Trophoblast cell (in vitro differentiated cells and primary cell): Measurements from ENCODE around the gene CRISP1. TPM values are rescaled to one million over a fixed set of nuclear protein-coding genes. Genes with fewer than 3 reads are reported as not detected.

ENCODE experiments used
- DNase-seq, 2 donors: peaks; one replicate each; pipeline ENCODE4 v3.0.0-alpha.2; 2016
- H2AFZ ChIP-seq: 2 replicates; pipeline ENCODE4 v1.6.1; 2013; ENCODE audit warnings: low read length, moderate library complexity, mild to moderate bottlenecking; ENCODE audit not compliant: insufficient read depth, poor library complexity
- H2AK5ac ChIP-seq: 2 replicates; pipeline ENCODE4 v1.6.1; 2013; ENCODE audit warnings: mild to moderate bottlenecking, low read length
- H2BK120ac ChIP-seq: 2 replicates; pipeline ENCODE4 v1.6.1; 2013; ENCODE audit warnings: low read length, mild to moderate bottlenecking, moderate library complexity; ENCODE audit not compliant: insufficient read depth, poor library complexity
- H2BK12ac ChIP-seq: 2 replicates; pipeline ENCODE4 v1.6.1; 2013; ENCODE audit warnings: mild to moderate bottlenecking, low read length, moderate library complexity
- H2BK5ac ChIP-seq: 2 replicates; pipeline ENCODE4 v1.6.1; 2013; ENCODE audit warnings: low read length, low read depth, moderate library complexity, mild to moderate bottlenecking; ENCODE audit not compliant: poor library complexity
- H3K14ac ChIP-seq: 2 replicates; pipeline ENCODE4 v1.6.1; 2013; ENCODE audit warnings: mild to moderate bottlenecking, low read length
- H3K18ac ChIP-seq: 2 replicates; pipeline ENCODE4 v1.6.1; 2013; ENCODE audit warnings: mild to moderate bottlenecking, low read length
- H3K23ac ChIP-seq: 2 replicates; pipeline ENCODE4 v1.6.1; 2013; ENCODE audit warnings: low read length
- H3K27ac ChIP-seq: 2 replicates; pipeline ENCODE4 v1.5.1; 2013; ENCODE audit warnings: low read depth, mild to moderate bottlenecking, inconsistent platforms, low read length, moderate library complexity
- H3K27me3 ChIP-seq: 2 replicates; pipeline ENCODE4 v1.6.1; 2013; ENCODE audit warnings: inconsistent platforms, mild to moderate bottlenecking, low read length, moderate library complexity; ENCODE audit not compliant: insufficient read depth
- H3K36me3 ChIP-seq, 2 experiments: 1 replicate in 1 of 2; 2 replicates in 1 of 2; pipeline ENCODE4 v1.6.1; 2013; ENCODE audit warnings: low read length in 2 of 2, mild to moderate bottlenecking in 2 of 2, moderate library complexity in 1 of 2; ENCODE audit not compliant: insufficient read depth in 2 of 2, control insufficient read depth in 1 of 2
- H3K4ac ChIP-seq: 2 replicates; pipeline ENCODE4 v1.6.1; 2013; ENCODE audit warnings: low read depth, mild to moderate bottlenecking, low read length, moderate library complexity
- H3K4me1 ChIP-seq, 2 experiments: 1 replicate in 1 of 2; 2 replicates in 1 of 2; pipeline ENCODE4 v1.6.1; 2013; ENCODE audit warnings: low read length in 2 of 2, mild to moderate bottlenecking in 2 of 2, moderate library complexity in 1 of 2; ENCODE audit not compliant: insufficient read depth in 2 of 2, control insufficient read depth in 1 of 2
- H3K4me2 ChIP-seq: 2 replicates; pipeline ENCODE4 v1.6.1; 2013; ENCODE audit warnings: inconsistent platforms, mild to moderate bottlenecking, low read length, moderate library complexity
- H3K4me3 ChIP-seq: 2 replicates; pipeline ENCODE4 v1.5.1; 2013; ENCODE audit warnings: mild to moderate bottlenecking, low read depth, low read length, inconsistent platforms
- H3K79me1 ChIP-seq: one replicate; pipeline ENCODE4 v1.6.1; 2013; ENCODE audit warnings: low read length
- H3K79me2 ChIP-seq: 2 replicates; pipeline ENCODE4 v1.6.1; 2013; ENCODE audit warnings: low read length, mild to moderate bottlenecking; ENCODE audit not compliant: control insufficient read depth, insufficient read depth, poor library complexity
- H3K9ac ChIP-seq: 2 replicates; pipeline ENCODE4 v1.6.1; 2013; ENCODE audit warnings: mild to moderate bottlenecking, low read length
- H3K9me3 ChIP-seq: 2 replicates; pipeline ENCODE4 v1.6.1; 2013; ENCODE audit warnings: low read depth, mild to moderate bottlenecking, control low read depth, inconsistent platforms, low read length; ENCODE audit not compliant: insufficient read depth
- H4K12ac ChIP-seq: 2 replicates; pipeline ENCODE4 v1.6.1; 2013; ENCODE audit warnings: low read depth, mild to moderate bottlenecking, low read length, moderate library complexity
- H4K8ac ChIP-seq: 2 replicates; pipeline ENCODE4 v1.6.1; 2013; ENCODE audit warnings: low read depth, mild to moderate bottlenecking, low read length, moderate library complexity
- H4K91ac ChIP-seq: one replicate; pipeline ENCODE4 v1.6.1; 2013; ENCODE audit warnings: low read depth, mild to moderate bottlenecking, low read length, moderate library complexity
- WGBS: extraction: QIAGEN DNeasy Blood & Tissue Kit; methylation state at CpG from one replicate; pipeline ENCODE4 v1.1.7; 2013; ENCODE audit warnings: missing lambda C conversion rate; ENCODE audit not compliant: insufficient read length, insufficient coverage; ENCODE audit errors: extremely low coverage; 5-methylcytosine and 5-hydroxymethylcytosine counted together
- polyA plus RNA-seq: library from polyadenylated mRNA; stranded (reverse); fragments of 200-250 nt; gene quantifications from 2 replicates; pipeline ENCODE4 v1.2.3, GENCODE V29; 2013

CRISP1 gene, protein sequence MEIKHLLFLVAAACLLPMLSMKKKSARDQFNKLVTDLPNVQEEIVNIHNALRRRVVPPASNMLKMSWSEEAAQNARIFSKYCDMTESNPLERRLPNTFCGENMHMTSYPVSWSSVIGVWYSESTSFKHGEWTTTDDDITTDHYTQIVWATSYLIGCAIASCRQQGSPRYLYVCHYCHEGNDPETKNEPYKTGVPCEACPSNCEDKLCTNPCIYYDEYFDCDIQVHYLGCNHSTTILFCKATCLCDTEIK
- polyA plus RNA-seq: not detected in 2 replicates

GRCh38 chr6:49866485-49866943 is at the start of gene CRISP1:
TSS of gene CRISP1 (minus strand) at chr6:49866535. CDS start at chr6:49857400, 9,135 bp downstream.
- Histone ChIP-seq H2AFZ (no peak within 1 kb of the TSS), H2BK120ac (no peak within 1 kb of the TSS), H3K79me1 (no peaks in the 10 kb centered on the region), H3K4me2 (no peak within 1 kb of the TSS), H3K36me3 (no peaks in the 10 kb centered on the region), H3K27me3 (no peaks in the 10 kb centered on the region), H2AK5ac (no peak within 1 kb of the TSS), H4K12ac (no peak within 1 kb of the TSS), H3K18ac (no peak within 1 kb of the TSS), H3K79me2 (no peaks in the 10 kb centered on the region), H3K4me1 (no peaks in the 10 kb centered on the region), H4K8ac (no peak within 1 kb of the TSS), H2BK5ac (no peak within 1 kb of the TSS), H3K9me3 (no peaks in the 10 kb centered on the region), H3K14ac (no peak within 1 kb of the TSS), H4K91ac (no peak within 1 kb of the TSS), H3K23ac (no peak within 1 kb of the TSS), H2BK12ac (no peak within 1 kb of the TSS), H3K9ac (no peak within 1 kb of the TSS), H3K27ac (no peak within 1 kb of the TSS), H3K4ac (no peak within 1 kb of the TSS), H3K4me3 (no peak within 1 kb of the TSS)
- no CpG with 5 or more reads among the region's 1 CpG for WGBS
- no peak for DNase-seq

GRCh38 chr6:49915035-49915434 is 48.7 kb upstream of the CRISP1 start:
- no peaks in the 10 kb centered on the region for H3K9me3 ChIP-seq
- no peak for DNase-seq
- no peak overlapping the region for H4K91ac ChIP-seq
- H4K12ac ChIP-seq: no peak overlapping the region
- no peak overlapping the region for H3K9ac ChIP-seq
- H3K79me1 ChIP-seq: no peaks in the 10 kb centered on the region
- no peak overlapping the region for H2BK120ac ChIP-seq
- no peak overlapping the region for H3K27ac ChIP-seq
- H3K36me3 ChIP-seq: no peaks in the 10 kb centered on the region
- no peak overlapping the region for H4K8ac ChIP-seq
- H3K14ac ChIP-seq: no peak overlapping the region
- WGBS: no CpG with 5 or more reads among the region's 3 CpGs
- no peaks in the 10 kb centered on the region for H3K27me3 ChIP-seq
- no peak overlapping the region for H3K18ac ChIP-seq
- H2BK5ac ChIP-seq: no peak overlapping the region
- peaks cover 0 to 7% of the 10 kb centered on the region in 2 experiments for H3K4me1 ChIP-seq
- H3K79me2 ChIP-seq: no peaks in the 10 kb centered on the region
- H3K23ac ChIP-seq: no peak overlapping the region
- H2BK12ac ChIP-seq: no peak overlapping the region
- no peak overlapping the region for H2AK5ac ChIP-seq
- H3K4ac ChIP-seq: no peak overlapping the region
- H2AFZ ChIP-seq: no peak overlapping the region
- no peak overlapping the region for H3K4me2 ChIP-seq
- H3K4me3 ChIP-seq: no peak overlapping the region

- H3K14ac ChIP-seq: no peak overlapping the region
- no peak overlapping the region for H3K9ac ChIP-seq
- H2BK12ac ChIP-seq: no peak overlapping the region
- DNase-seq: no peak
- no peaks in the 10 kb centered on the region for H3K27me3 ChIP-seq
- H3K4me3 ChIP-seq: no peak overlapping the region
- H4K91ac ChIP-seq: no peak overlapping the region
- H3K27ac ChIP-seq: no peak overlapping the region
- no peak overlapping the region for H4K8ac ChIP-seq
- H2AFZ ChIP-seq: no peak overlapping the region
- no peaks in the 10 kb centered on the region for H3K36me3 ChIP-seq
- H2AK5ac ChIP-seq: no peak overlapping the region
- H3K23ac ChIP-seq: no peak overlapping the region
- H3K79me1 ChIP-seq: no peaks in the 10 kb centered on the region
- H2BK120ac ChIP-seq: no peak overlapping the region
- no peak overlapping the region for H2BK5ac ChIP-seq
- no CpG with 5 or more reads among the region's 6 CpGs for WGBS
- no peaks in the 10 kb centered on the region for H3K79me2 ChIP-seq
- no peak overlapping the region for H3K4ac ChIP-seq
- H3K9me3 ChIP-seq: no peaks in the 10 kb centered on the region
- H3K18ac ChIP-seq: no peak overlapping the region
- H4K12ac ChIP-seq: no peak overlapping the region
- H3K4me1 ChIP-seq: peaks cover 0 to 7% of the 10 kb centered on the region in 2 experiments
- H3K4me2 ChIP-seq: no peak overlapping the region
These were observed 47.5 kb upstream of the CRISP1 start for GRCh38 chr6:49913636-49914375.

DNA sequence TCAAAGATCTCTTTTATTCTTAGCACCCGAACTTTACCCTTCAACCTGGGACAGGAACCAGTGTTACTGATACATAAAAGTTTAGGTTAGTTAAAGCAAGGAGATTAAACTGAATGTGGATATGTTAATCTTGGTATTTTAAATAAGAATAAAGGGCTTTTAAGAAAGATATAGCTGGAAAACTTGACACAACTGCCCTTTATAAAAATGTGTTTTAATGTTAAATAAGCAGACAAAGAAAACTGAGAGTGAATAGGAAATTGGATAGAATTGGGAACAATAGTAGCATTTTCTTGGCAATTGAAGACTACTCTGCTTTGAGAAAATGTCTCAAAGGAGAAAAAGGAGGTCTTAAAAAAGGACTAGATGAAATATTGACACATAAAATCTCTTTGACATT is 45.9 kb upstream of the CRISP1 start:
- Histone ChIP-seq H3K14ac (no peak overlapping the region), H3K27me3 (no peaks in the 10 kb centered on the region)

More for the DNA sequence above, 45.9 kb upstream of the CRISP1 start:
- Histone ChIP-seq H3K4me3 (no peak overlapping the region), H2AFZ (no peak overlapping the region), H3K9me3 (no peaks in the 10 kb centered on the region), H3K36me3 (no peaks in the 10 kb centered on the region), H3K79me1 (no peaks in the 10 kb centered on the region), H3K23ac (no peak overlapping the region), H3K4me2 (no peak overlapping the region), H3K79me2 (no peaks in the 10 kb centered on the region), H2BK5ac (no peak overlapping the region), H4K12ac (no peak overlapping the region), H4K91ac (no peak overlapping the region), H2BK120ac (no peak overlapping the region), H3K9ac (no peak overlapping the region), H3K27ac (no peak overlapping the region), H3K4me1 (peaks cover 0 to 7% of the 10 kb centered on the region in 2 experiments), H3K18ac (no peak overlapping the region), H2BK12ac (no peak overlapping the region), H3K4ac (no peak overlapping the region), H2AK5ac (no peak overlapping the region), H4K8ac (no peak overlapping the region)
- no peak for DNase-seq
- no CpG with 5 or more reads among the region's 1 CpG for WGBS
